ENCODE measurements around the gene GRXCR1. TPM values are rescaled to one million over a fixed set of nuclear protein-coding genes. Genes with fewer than 3 reads are reported as not detected.

Gene GRXCR1
- total and polyA plus RNA-seq, 2 experiments from 2014 or later, result not detected

DNA sequence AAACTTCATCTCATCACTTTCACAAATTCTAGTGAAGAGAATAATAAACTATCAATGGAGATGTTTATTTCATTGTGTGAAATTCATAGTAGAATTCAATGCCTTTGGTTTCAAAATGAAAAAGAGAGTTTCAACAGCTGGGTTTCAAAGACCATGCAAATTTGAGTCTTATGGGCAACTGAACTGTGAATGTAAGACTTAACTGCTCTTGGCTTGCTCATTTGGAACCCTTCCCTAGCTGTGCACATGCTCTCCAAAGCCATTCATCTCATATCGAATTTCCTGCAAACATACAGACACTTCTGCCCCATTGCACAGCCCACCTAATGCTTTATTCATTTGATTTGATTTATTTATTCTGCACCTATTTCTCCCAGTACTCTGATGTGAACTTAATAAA is 154.5 kb downstream of the GRXCR1 start (continued):
- TF ChIP-seq REST (IDR thresholded peaks at IDR 0.05; ENCODE audit: unreplicated experiment) (no peak), EZH2 (IDR thresholded peaks at IDR 0.05; ENCODE audit: low read depth, unreplicated experiment) (no peak), ZNF331 (CRISPR knock-in tag; IDR thresholded peaks at IDR 0.05; ENCODE audit: low read depth) (no peak), ZNF114 (CRISPR knock-in tag; IDR thresholded peaks at IDR 0.05) (no peak), POLR2AphosphoS5 (IDR thresholded peaks at IDR 0.05; ENCODE audit: low read depth) (no peak)

DNA sequence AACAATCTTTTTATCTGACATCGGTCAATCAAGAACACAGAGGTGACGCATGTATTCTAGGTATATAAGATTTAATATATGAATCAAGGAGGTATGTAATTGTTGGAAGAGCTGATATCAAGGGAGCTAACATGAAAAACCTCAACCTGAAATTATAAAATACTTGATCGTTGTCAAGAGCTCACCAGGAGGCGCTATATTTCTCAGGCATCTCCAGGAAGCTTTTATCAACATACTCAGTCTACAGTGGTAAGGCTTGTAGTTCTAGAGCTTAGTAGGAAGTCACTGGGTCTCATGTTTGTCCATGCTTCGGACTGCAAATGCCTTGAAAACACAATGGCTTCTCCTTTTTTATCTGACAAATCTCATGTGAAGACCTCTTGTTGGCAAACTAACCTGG is 156.1 kb downstream of the GRXCR1 start:
- Mint-ChIP-seq H3K36me3 (ENCODE audit: low read depth) (no peaks in the 10 kb centered on the region), H3K27ac (no peak overlapping the region), H3K4me1 (no peaks in the 10 kb centered on the region), H3K27me3 (ENCODE audit: insufficient read depth, low read depth, poor library complexity) (no peaks in the 10 kb centered on the region), H3K9me3 (no peaks in the 10 kb centered on the region), H3K4me3 (no peak overlapping the region)
- DNase-seq (ENCODE audit: low spot score) (peak; percentile 68), ATAC-seq (peak; percentile 42; the same call in 2 of the 3 replicates)
- Histone ChIP-seq H3F3A (replicated peaks; ENCODE audit: low read depth) (no peaks in the 10 kb centered on the region), H3K4me1 (ENCODE audit: insufficient read depth) (no peaks in the 10 kb centered on the region), H3K79me2 (replicated peaks; ENCODE audit: insufficient read depth) (no peaks in the 10 kb centered on the region), H3K27ac (ENCODE audit: low read depth) (no peak overlapping the region), H2AFZ (peak overlapping the region; percentile 52; the same call in 1 of the 2 replicates), H3K36me3 (ENCODE audit: insufficient read depth) (no peaks in the 10 kb centered on the region), H3K4me2 (no peak overlapping the region), H3K27me3 (ENCODE audit: insufficient read depth) (no peaks in the 10 kb centered on the region), H3K4me3 (no peak overlapping the region), H4K20me1 (replicated peaks; ENCODE audit: insufficient read depth) (no peaks in the 10 kb centered on the region), H3K9me2 (ENCODE audit: insufficient read depth) (peaks cover 7% of the 10 kb centered on the region; the same call in 1 of the 2 replicates)
- TF ChIP-seq, protein P1, sequence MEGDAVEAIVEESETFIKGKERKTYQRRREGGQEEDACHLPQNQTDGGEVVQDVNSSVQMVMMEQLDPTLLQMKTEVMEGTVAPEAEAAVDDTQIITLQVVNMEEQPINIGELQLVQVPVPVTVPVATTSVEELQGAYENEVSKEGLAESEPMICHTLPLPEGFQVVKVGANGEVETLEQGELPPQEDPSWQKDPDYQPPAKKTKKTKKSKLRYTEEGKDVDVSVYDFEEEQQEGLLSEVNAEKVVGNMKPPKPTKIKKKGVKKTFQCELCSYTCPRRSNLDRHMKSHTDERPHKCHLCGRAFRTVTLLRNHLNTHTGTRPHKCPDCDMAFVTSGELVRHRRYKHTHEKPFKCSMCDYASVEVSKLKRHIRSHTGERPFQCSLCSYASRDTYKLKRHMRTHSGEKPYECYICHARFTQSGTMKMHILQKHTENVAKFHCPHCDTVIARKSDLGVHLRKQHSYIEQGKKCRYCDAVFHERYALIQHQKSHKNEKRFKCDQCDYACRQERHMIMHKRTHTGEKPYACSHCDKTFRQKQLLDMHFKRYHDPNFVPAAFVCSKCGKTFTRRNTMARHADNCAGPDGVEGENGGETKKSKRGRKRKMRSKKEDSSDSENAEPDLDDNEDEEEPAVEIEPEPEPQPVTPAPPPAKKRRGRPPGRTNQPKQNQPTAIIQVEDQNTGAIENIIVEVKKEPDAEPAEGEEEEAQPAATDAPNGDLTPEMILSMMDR (conservative IDR thresholded peaks at IDR 0.05; ENCODE audit: low read depth in 2 of 2), result peak; percentile 66 to 69
- TF ChIP-seq, protein P2, sequence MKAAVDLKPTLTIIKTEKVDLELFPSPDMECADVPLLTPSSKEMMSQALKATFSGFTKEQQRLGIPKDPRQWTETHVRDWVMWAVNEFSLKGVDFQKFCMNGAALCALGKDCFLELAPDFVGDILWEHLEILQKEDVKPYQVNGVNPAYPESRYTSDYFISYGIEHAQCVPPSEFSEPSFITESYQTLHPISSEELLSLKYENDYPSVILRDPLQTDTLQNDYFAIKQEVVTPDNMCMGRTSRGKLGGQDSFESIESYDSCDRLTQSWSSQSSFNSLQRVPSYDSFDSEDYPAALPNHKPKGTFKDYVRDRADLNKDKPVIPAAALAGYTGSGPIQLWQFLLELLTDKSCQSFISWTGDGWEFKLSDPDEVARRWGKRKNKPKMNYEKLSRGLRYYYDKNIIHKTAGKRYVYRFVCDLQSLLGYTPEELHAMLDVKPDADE (IDR thresholded peaks at IDR 0.05), result no peak

- Mint-ChIP-seq H3K4me3 (no peak overlapping the region), H3K9me3 (no peaks in the 10 kb centered on the region), H3K36me3 (ENCODE audit: low read depth) (no peaks in the 10 kb centered on the region), H3K27ac (no peak overlapping the region), H3K27me3 (ENCODE audit: insufficient read depth, low read depth, poor library complexity) (no peaks in the 10 kb centered on the region), H3K4me1 (no peaks in the 10 kb centered on the region)
- no peak for ATAC-seq
- DNase-seq (ENCODE audit: low spot score), result no peak
- H3K27ac ChIP-seq (ENCODE audit: low read depth), result no peak overlapping the region
- no peaks in the 10 kb centered on the region for H4K20me1 ChIP-seq (replicated peaks; ENCODE audit: insufficient read depth)
- H3K4me2 ChIP-seq, result no peak overlapping the region
- TF ChIP-seq POLR2AphosphoS5 (IDR thresholded peaks at IDR 0.05; ENCODE audit: low read depth), result no peak
- TF ChIP-seq ZNF114 (CRISPR knock-in tag; IDR thresholded peaks at IDR 0.05), result no peak
- TF ChIP-seq CREB1 (CRISPR knock-in tag; IDR thresholded peaks at IDR 0.05; ENCODE audit: low read depth), result no peak
- TF ChIP-seq EZH2 (IDR thresholded peaks at IDR 0.05; ENCODE audit: low read depth, unreplicated experiment), result no peak
- no peak for TF ChIP-seq ZNF331 (CRISPR knock-in tag; IDR thresholded peaks at IDR 0.05; ENCODE audit: low read depth)
- TF ChIP-seq JUNB (IDR thresholded peaks at IDR 0.05; ENCODE audit: unreplicated experiment), result no peak
- TF ChIP-seq, protein P1 (conservative IDR thresholded peaks at IDR 0.05; ENCODE audit: low read depth in 2 of 2), result no peak
- H3K27me3 ChIP-seq (ENCODE audit: insufficient read depth), result no peaks in the 10 kb centered on the region
- H3K36me3 ChIP-seq (ENCODE audit: insufficient read depth), result no peaks in the 10 kb centered on the region
- no peaks in the 10 kb centered on the region for H3K79me2 ChIP-seq (replicated peaks; ENCODE audit: insufficient read depth)
- H3K9me2 ChIP-seq (ENCODE audit: insufficient read depth), result peaks cover 7% of the 10 kb centered on the region; the same call in 1 of the 2 replicates
- H3K4me3 ChIP-seq, result no peak overlapping the region
- H3K4me1 ChIP-seq (ENCODE audit: insufficient read depth), result no peaks in the 10 kb centered on the region
- no peaks in the 10 kb centered on the region for H3F3A ChIP-seq (replicated peaks; ENCODE audit: low read depth)
- no peak overlapping the region for H2AFZ ChIP-seq
Measured at GRCh38 chr4:43049326-43049725, 156.8 kb downstream of the GRXCR1 start.
